GM19468 (cell line): ENCODE measurements around the gene TMEM92.

Source experiments
- ATAC-seq: cut with Tn5 transposase; IDR thresholded peaks from one replicate; pipeline ENCODE4 v1.9.1; 2021; ENCODE audit warnings: mild to moderate bottlenecking, moderate library complexity, moderate number of reproducible peaks; ENCODE audit not compliant: unreplicated experiment; ENCODE audit errors: extremely low read depth

The TMEM92 gene

DNA sequence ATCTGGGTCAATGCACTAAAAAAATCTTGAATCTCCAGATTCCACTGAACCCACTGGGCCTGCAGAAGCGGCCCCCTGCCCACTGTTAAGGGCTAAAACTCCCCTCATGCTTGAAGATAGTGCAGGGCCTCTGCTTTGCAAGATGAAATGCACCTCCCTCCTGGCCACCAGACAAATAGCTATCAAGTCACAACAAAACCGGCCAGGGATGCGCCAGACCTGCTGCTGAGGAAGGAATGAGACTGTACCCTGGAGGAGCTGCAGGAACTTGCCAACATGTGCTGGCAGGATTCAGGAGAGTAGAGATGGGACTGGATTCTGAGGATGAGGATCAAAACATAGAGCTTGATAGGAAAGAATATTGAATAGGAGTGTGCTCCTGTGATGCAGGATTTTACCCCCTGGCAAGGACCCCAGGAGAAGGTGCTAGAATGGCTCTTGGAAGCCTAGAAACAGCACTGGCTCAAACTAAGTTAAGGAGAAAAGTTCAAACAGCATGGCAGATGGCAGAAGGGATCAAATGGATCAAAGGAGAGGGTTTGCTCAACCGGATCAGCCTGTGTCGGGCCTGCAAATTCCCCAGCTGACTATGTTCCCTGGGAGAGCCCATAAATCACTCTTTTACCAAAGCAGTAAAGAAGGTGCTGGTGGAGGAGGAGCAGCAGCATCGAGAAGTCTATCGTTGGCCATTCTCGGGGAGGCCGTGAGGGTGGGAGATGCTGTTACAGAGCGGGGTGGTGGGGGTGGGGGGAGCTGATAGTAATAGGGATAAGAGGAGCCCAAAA is 44.4 kb downstream of the TMEM92 start:
- no peak for ATAC-seq

DNA sequence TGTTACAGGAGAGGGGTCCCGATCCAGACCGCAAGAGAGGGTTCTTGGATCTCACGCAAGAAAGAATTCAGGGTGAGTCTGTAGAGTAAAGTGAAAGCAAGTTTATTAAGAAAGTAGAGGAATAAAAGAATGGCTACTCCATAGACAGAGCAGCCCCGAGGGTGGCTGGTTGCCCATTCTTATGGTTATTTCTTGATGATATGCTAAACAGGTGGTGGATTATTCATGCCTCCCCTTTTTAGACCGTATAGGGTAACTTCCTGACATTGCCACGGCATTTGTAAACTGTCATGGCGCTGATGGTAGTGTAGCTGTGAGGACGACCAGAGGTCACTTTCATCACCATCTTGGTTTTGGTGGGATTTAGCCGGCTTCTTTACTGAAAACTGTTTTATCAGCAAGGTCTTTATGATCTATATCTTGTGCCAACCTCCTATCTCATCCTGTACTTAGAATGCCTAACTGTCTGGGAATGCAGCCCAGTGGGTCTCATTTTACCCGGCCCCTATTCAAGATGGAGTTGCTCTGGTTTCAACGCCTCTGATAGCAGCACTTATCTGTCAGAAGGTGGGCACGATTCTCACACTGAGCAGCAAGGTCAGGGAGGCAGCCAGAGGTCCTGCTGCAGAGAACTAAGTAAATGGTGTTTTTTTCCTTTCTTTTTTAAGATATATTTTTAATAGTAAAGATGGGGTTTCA is 45.2 kb downstream of the TMEM92 start:
- ATAC-seq, result no peak

DNA sequence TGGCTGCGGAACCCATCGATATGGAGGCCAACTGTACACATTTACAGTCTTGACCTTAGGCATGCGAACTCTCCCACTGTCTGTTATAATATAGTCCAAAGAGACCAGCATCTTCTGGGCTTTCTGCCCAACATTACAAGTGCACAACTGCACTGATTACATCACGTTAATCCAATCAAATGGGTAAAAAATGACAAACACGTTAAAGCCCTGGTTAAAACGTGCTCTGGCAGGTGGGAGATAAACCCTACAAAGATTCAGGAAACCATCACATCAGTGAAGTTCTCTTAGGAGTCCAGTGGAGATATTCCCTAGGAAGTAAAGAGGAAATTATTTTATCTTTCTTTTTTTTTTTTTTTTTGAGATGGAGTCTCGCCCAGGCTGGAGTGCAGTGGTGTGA is 48.0 kb downstream of the TMEM92 start:
- ATAC-seq, result no peak

DNA sequence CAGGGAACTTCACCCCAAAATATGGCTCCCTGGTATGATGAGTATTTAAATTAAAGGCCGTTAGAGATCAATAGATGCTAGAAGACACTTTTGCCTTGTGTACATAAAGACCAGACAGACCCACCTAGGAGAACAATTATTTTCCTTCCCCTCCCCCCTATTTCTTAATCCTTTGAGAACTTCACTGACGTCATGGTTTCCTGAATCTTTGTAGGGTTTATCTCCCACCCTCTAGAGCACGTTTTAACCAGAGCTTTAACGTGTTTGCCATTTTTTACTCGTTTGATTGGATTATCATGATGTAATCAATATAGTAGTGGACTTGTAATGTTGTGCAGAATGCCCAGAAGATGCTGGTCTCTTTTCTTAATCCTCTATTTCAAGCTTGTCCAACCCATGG is 48.8 kb downstream of the TMEM92 start:
- ATAC-seq, result no peak

DNA sequence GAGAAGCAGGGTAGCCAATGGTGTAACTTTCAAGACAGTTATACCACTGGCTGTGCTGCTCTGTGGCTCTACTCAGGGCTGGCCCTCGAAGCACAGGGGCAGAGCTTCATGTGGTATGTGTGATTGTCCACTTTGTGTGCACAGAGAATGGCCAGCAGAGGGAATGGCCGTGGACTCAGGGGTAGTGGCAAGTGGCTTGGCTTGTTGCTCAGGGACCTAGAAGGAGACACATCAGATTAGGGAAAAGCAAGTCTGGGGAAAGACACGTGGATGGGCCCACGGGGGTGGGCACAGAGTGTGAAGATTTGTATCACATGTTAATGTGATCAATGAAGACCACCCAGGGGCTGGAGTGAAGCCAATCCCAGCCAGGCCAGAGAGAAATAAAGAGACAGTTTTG is 51.6 kb downstream of the TMEM92 start:
- no peak for ATAC-seq

DNA sequence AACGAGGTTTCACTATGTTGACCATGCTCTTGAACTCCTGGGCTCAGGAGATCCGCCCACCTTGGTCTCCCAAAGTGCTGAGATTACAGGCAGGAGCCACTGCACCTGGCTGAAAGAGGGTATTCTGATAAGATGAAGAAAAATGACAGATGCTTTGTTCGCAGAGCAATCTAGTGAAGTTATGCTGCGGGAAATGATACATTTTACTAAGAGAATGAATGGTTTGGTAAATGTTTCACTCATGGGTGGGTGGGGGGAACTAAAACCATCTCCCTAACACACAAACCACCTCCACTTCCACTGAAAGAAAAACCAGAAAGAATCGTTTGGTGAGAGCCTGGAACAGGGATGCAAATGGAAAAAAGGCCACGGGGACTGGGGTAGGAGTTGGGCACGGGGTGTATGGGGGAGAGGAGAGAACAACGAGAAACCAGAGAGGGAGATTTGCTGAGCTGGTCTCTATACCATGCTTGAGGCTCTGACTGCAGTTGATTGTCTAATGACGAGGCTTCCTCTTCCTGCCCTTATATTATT is 52.6 kb downstream of the TMEM92 start:
- no peak for ATAC-seq

DNA sequence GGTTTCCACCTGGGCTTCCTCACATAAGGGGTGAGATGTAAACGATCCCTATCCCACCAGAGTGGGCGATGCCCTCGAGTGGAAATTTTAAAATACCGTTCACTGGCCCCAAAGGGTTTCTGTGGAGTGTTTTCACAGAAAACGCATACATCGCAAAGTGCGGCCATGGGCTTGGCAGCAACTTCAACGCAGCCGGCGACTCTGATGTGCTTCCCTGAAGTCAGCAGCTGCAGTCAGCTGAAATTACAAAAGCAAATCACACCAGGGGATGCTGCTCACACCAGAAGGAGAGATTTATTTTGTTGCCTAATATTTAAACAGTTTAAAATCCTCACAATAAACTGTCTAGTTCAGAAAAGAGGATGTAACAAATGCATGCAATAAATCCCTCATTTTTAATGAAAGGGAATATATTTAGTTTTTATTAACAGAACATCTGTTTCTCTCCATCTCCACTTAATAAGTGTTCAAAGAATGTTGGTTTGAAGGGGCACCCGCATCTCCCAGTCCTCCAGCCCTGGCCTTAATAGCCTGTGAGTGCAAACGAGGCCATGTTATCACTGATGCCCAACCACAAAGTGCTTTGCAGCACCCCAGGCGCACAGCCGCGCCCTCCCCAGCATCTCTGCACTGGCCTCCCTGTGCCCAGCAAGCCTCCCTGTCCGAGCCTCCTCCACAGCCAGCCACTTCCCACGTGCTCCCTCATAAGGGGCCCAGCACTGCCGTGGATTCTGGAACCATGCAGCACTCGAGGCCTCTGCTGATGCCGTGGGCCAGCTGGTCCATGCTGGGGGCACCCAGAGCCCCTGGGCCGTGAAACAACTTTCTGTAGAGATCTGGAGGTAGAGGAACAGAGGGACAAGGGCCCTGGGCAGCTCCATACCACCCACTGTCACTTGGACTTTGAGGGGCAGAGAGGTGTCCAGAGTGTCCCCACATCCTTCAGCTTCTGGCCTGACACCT is 54.4 kb downstream of the TMEM92 start:
- no peak for ATAC-seq

DNA sequence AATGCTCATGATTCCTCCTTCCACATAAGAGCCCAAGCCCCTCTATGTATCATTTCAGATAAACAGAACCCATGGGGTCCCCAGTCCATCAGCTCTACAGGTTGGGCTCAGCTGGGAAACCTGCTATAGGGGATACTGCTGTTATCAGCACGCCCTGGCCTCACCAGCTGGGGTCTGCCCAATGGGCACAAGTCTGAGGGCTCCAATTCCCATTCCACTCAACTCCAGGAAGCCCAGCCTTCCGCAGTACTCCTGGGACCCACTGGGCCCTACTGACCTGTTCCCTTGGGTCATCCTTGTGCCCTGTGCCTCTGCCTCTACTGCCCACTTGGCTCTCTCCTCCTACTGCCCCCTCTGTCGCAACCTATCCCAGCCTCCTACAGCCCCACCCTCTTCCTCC is 55.5 kb downstream of the TMEM92 start:
- ATAC-seq, result no peak

DNA sequence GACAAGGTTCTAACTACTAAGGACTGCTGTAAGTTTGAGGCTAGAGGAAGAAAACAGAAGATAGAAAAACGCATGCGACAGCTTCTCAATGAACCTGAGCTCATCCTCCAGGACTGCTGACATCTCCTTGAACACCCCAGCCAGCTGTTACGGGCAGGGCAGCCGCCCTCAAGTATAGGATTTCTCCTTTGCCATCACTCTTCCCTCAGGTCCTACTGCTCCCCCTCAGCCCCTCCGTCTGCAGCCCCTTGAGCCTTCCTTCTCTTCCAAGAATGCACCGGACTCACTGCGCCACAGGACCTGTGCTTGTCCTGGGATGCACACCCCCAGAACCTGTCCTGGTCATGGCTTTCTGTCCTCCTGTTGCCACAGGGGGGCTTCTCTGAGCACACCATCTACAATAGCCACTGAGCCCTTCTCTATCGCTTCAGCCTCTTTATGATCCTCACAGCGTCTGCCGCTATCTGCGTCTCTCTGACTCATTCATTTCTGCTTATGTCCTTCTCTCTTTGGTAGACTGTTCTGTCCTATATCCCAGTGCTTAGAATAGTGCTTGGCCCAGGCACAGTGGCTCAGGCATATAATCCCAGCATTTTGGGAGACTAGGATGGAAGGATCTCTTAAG is 56.0 kb downstream of the TMEM92 start:
- no peak for ATAC-seq
